Transverse colon (tissue), 4 donors: ENCODE results near the gene CYP4B1. TPM values are rescaled to one million over a fixed set of nuclear protein-coding genes. Genes with fewer than 3 reads are reported as not detected.
A peak's percentile ranks its signal among the peaks of the same experiment; 100 is the strongest.

ENCODE experiments used
- DNase-seq: peaks from one replicate; pipeline ENCODE4 v3.0.0-alpha.2; 2019
- H3K27ac ChIP-seq, 4 donors: fragments of 200-600 bp; sonication (generic); 2 replicates each; pipeline ENCODE4 v1.5.1; 2016 to 2018; ENCODE audit warnings: inconsistent platforms in 4 of 4
- H3K27me3 ChIP-seq: fragments of 200-600 bp; sonication (generic); 2 replicates; pipeline ENCODE4 v1.5.1; 2017; ENCODE audit warnings: inconsistent platforms
- H3K36me3 ChIP-seq, 4 donors: fragments of 200-600 bp; sonication (generic); 2 replicates each; pipeline ENCODE4 v1.5.1; 2017 to 2019; ENCODE audit warnings: inconsistent platforms in 4 of 4
- H3K4me1 ChIP-seq, 4 donors: fragments of 200-600 bp; sonication (generic); 2 replicates each; pipeline ENCODE4 v1.5.1; 2017 to 2020; ENCODE audit warnings: inconsistent platforms in 4 of 4
- H3K4me3 ChIP-seq, 4 donors: fragments of 200-600 bp; sonication (generic); 1 replicate in 1 of 4; 2 replicates in 3 of 4; pipeline versions ENCODE4 v1.5.1 to v1.6.1; 2017 to 2019; ENCODE audit warnings: inconsistent platforms in 4 of 4
- H3K9me3 ChIP-seq, 2 donors: fragments of 200-600 bp; sonication (generic); 2 replicates each; pipeline ENCODE4 v1.5.1; 2017 to 2019; ENCODE audit warnings: inconsistent platforms in 2 of 2
- EP300 ChIP-seq: sonication (generic); formaldehyde crosslinking; IDR thresholded peaks from one replicate; pipeline ENCODE4 v1.6.1; 2017; ENCODE audit warnings: antibody characterized with exemption, low read depth
- POLR2A ChIP-seq: fragments of 450-650 bp; IDR thresholded peaks from one replicate; pipeline ENCODE4 v1.6.1; 2016; ENCODE audit warnings: antibody characterized with exemption, mild to moderate bottlenecking, moderate library complexity
- POLR2AphosphoS5 ChIP-seq, 3 donors: sonication (generic); formaldehyde crosslinking; IDR thresholded peaks; one replicate each; pipeline ENCODE4 v1.6.1; 2016; ENCODE audit warnings: antibody characterized with exemption in 3 of 3
- WGBS, 2 donors: methylation state at CpG; one replicate each; pipeline ENCODE4 v1.1.5; 2018; ENCODE audit warnings: low coverage in 1 of 2; 5-methylcytosine and 5-hydroxymethylcytosine counted together
- in situ Hi-C, 4 donors: fragments of 200-750 bp; cut with MboI; loops; one replicate each; pipeline versions ENCODE4 v1.15.0 to v1.15.1; 2017; ENCODE audit warnings: low sequenced_read_pairs in 3 of 4, low pct_ligation_motif_present in 1 of 4, low pct_unique_long_range_greater_than_20kb in 1 of 4
- intact Hi-C: fragments of 100-400 bp; cut with DNase I; formaldehyde crosslinking; loops from one replicate; pipeline ENCODE4 v1.15.1; 2023; ENCODE audit warnings: low total_unique reads
- total RNA-seq, 4 donors: library from RNA; depleted of rRNA; stranded (reverse); fragments of >200 nt; gene quantifications; one replicate each; pipeline ENCODE4 v1.1.0, GENCODE V29; 2016
- TF ChIP-seq, protein P1 (sequence below), 5 experiments: fragments of 200-600 bp in 3 of 5; fragments of 450-650 bp in 2 of 5; sonication (generic) in 3 of 5; IDR thresholded peaks; 1 replicate in 2 of 5; 2 replicates in 3 of 5; pipeline ENCODE4 v1.5.1; 2016 to 2017; ENCODE audit warnings: antibody characterized with exemption in 5 of 5, inconsistent platforms in 3 of 5, mild to moderate bottlenecking in 2 of 5, moderate library complexity in 1 of 5

Gene CYP4B1
- total RNA-seq, 4 donors from 2014 or later, result 2.4 to 77.8 (median 25.2) TPM

DNA sequence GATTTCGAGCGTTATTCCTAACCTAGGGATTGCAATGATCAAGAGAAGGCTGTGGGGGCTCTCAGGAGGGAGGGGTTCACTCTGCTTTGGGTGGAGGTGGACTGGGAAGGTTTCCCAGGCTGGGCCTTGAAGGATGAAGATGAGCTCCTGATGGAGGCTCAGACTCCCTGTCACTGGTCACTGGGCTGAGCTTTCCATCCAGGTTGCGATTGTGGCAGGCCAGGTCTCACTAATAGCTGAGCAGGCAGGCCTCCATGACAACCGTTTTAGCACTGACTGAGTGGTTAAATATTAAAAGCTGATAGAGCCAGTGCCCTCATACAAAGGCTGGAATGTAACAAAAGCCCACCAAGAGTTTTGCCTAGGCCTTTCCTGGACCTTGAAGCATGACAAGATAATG is 43.7 kb upstream of the CYP4B1 start:
- Histone ChIP-seq H3K36me3 (no peaks in the 10 kb centered on the region), H3K4me3 (no peak overlapping the region), H3K27ac (peak overlapping the region in 1 of 4 donors; percentile 61), H3K9me3 (no peaks in the 10 kb centered on the region), H3K27me3 (peaks cover 4% of the 10 kb centered on the region), H3K4me1 (no peaks in the 10 kb centered on the region)
- in situ Hi-C loops (no loop called here), intact Hi-C loops (no loop called here)
- WGBS, 2 donors, result 66% methylated on average over 4 of the region's 4 CpGs; no CpG with 5 or more reads in 1 of the 2 donors
- TF ChIP-seq, protein P1, sequence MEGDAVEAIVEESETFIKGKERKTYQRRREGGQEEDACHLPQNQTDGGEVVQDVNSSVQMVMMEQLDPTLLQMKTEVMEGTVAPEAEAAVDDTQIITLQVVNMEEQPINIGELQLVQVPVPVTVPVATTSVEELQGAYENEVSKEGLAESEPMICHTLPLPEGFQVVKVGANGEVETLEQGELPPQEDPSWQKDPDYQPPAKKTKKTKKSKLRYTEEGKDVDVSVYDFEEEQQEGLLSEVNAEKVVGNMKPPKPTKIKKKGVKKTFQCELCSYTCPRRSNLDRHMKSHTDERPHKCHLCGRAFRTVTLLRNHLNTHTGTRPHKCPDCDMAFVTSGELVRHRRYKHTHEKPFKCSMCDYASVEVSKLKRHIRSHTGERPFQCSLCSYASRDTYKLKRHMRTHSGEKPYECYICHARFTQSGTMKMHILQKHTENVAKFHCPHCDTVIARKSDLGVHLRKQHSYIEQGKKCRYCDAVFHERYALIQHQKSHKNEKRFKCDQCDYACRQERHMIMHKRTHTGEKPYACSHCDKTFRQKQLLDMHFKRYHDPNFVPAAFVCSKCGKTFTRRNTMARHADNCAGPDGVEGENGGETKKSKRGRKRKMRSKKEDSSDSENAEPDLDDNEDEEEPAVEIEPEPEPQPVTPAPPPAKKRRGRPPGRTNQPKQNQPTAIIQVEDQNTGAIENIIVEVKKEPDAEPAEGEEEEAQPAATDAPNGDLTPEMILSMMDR (IDR thresholded peaks at IDR 0.05), result no peak
- TF ChIP-seq POLR2AphosphoS5 (IDR thresholded peaks at IDR 0.05) (no peak), POLR2A (no peak), EP300 (no peak)
- no peak for DNase-seq

DNA sequence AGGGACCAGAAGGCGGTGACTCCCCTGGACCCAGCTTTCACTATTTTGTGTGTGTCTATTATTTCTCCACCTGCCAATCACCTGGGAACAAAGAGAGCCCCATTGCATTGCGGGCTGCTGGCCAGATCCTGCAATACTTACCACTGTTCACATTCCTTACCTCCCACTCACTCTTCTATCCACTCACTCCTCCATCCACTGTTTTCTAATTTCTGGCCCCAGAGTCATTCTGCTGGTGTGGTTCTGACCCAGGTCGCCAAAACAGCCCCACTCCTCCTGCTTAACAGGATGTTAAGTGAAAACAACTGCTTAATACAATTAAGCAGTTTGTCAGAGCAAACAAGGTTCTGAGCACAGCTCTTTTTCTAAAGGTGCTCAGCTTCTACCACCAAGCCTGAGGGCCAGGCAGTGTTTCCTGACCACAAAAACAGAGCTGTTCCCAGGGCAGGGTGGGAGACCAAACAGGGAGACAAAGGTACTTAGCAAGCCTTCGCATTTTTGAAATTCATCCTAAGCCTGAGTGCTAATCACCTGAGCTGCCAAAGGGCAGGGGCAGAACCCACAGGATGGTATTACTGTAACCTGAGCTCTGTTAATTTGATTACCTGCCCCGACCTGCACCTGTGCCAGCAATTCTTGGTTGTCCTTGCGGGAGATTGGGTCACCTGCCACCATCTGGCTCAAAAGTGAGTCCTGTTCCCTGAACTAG is 41.4 kb upstream of the CYP4B1 start:
- Histone ChIP-seq H3K9me3 (no peaks in the 10 kb centered on the region), H3K27me3 (peaks cover 4% of the 10 kb centered on the region), H3K27ac (no peak overlapping the region), H3K4me3 (no peak overlapping the region), H3K4me1 (no peaks in the 10 kb centered on the region), H3K36me3 (no peaks in the 10 kb centered on the region)
- WGBS, 2 donors, result 40 to 72% methylated on average over 2 to 6 of the region's 6 CpGs
- in situ Hi-C loops, result no loop called here
- intact Hi-C loops, result no loop called here
- TF ChIP-seq POLR2AphosphoS5 (IDR thresholded peaks at IDR 0.05) (no peak), POLR2A (no peak), EP300 (no peak)
- TF ChIP-seq, protein P1 (IDR thresholded peaks at IDR 0.05), result no peak
- DNase-seq, result no peak

DNA sequence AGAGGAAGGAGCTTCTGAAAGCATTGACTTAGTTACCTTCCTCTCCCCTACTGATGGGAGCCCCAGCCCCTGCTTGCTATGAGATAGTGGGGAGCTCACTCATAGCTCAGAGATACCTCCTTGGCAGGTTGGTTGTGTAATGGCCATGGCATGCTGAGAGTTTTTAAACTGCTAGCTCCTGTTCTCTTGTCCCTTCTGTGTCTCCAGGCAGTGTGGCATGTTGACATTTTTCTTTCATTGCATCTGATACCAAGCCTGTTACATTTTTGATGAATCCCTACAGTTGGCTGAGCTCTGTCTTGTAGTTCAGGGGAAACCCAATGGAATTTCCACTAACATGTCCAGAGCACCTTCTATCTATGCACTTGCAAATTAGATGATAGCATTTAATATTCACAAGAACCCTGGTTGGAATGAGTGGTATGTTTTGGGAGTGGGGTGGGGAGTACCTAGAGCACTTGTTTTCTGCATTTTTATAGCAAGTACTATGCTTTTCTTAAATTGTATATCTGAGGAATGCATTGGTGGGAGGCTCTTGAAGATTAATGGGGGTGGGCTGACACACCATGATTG is 40.8 kb upstream of the CYP4B1 start:
- no peak for TF ChIP-seq EP300
- TF ChIP-seq, protein P1 (IDR thresholded peaks at IDR 0.05), result no peak
- DNase-seq, result no peak
- H3K9me3 ChIP-seq, result no peaks in the 10 kb centered on the region
- H3K4me1 ChIP-seq, result no peaks in the 10 kb centered on the region
- in situ Hi-C loops, result no loop called here
- intact Hi-C loops, result no loop called here
- no peaks in the 10 kb centered on the region for H3K27me3 ChIP-seq
- H3K4me3 ChIP-seq, result no peak overlapping the region
- H3K27ac ChIP-seq, result no peak overlapping the region
- H3K36me3 ChIP-seq, result no peaks in the 10 kb centered on the region

DNA sequence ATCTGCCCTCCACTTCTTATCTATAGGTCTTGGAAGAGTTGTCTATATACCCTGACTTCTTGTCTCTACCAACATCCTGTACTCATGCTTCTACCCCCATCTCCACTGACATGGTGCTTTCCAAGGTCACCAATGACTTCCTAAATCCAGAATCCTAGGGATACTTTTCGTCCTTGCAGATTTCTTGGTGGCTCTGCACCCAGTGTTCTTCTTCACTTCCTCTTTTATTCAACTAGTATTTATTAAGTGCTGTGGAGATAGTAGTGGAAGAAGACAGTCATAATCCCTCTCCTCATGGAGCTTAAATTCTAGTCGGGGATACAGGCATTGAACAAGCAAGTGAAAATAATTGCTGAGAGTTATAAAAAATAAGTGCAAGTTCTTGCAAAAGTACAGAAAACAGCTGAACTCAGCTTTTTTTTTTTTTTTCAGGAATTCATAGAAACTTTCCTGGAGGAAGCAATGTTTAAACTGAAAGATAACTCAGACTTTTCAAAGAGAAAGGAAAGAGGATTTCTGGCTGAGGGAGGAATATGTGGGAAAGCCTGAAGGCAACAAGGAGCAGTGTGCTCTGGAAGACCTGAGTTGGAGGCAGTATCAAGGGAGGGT is 38.2 kb upstream of the CYP4B1 start:
- H3K27me3 ChIP-seq, result no peaks in the 10 kb centered on the region
- H3K4me3 ChIP-seq, result no peak overlapping the region
- H3K9me3 ChIP-seq, result no peaks in the 10 kb centered on the region
- WGBS, 2 donors, result 71 to 76% methylated on average over 2 of the region's 2 CpGs
- intact Hi-C loops (no loop called here), in situ Hi-C loops (no loop called here)
- no peak overlapping the region for H3K27ac ChIP-seq
- H3K4me1 ChIP-seq, result no peaks in the 10 kb centered on the region
- no peaks in the 10 kb centered on the region for H3K36me3 ChIP-seq
- TF ChIP-seq EP300 (no peak), POLR2AphosphoS5 (IDR thresholded peaks at IDR 0.05) (no peak), POLR2A (no peak)
- TF ChIP-seq, protein P1 (IDR thresholded peaks at IDR 0.05), result no peak
- DNase-seq, result no peak
